22Rv1 (cell line): ENCODE results near the gene XPNPEP3.
"Not testable (repeated sequence)": the region's sequence is repeated elsewhere in the genome, so short reads cannot be mapped to it uniquely, and the experiment has no call there.

Experiments used
- H3K27ac ChIP-seq: fragments of 450-650 bp; 2 replicates; pipeline ENCODE4 v1.5.1; 2017
- ZFX ChIP-seq: fragments of 450-650 bp; IDR thresholded peaks from 2 replicates; pipeline ENCODE4 v1.6.1; 2017; ENCODE audit warnings: antibody characterized with exemption, borderline replicate concordance
- TF ChIP-seq, protein P1 (sequence below): fragments of 450-650 bp; IDR thresholded peaks from 2 replicates; pipeline ENCODE4 v1.5.1; 2017; ENCODE audit warnings: mild to moderate bottlenecking

The XPNPEP3 gene

DNA sequence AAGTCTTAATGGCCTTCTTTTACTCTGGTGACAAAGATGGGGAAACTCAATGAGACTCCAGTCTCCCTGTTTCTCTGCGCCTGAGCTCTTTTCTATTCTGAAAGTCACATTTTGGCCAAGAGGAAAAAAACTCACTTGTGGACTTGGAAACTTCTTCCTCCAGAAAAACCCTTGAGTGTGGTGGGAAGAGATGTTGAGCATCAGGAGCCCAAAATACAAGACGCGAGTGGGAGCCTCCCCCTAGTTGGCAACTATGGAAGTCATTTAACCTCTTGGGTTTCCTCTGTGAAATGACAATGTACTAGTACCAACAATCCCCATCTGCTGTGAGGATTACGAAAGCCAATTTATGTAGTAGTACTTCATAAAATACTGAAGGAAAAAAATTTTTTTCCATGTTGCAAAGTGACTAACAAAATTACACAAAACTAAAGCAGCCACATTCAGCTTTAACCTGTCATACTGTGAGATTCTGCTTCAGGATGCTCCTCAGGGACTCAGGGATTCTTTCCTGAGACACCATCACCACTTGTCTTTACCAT lies 37.3 kb upstream of the XPNPEP3 start:
- TF ChIP-seq, protein P1, sequence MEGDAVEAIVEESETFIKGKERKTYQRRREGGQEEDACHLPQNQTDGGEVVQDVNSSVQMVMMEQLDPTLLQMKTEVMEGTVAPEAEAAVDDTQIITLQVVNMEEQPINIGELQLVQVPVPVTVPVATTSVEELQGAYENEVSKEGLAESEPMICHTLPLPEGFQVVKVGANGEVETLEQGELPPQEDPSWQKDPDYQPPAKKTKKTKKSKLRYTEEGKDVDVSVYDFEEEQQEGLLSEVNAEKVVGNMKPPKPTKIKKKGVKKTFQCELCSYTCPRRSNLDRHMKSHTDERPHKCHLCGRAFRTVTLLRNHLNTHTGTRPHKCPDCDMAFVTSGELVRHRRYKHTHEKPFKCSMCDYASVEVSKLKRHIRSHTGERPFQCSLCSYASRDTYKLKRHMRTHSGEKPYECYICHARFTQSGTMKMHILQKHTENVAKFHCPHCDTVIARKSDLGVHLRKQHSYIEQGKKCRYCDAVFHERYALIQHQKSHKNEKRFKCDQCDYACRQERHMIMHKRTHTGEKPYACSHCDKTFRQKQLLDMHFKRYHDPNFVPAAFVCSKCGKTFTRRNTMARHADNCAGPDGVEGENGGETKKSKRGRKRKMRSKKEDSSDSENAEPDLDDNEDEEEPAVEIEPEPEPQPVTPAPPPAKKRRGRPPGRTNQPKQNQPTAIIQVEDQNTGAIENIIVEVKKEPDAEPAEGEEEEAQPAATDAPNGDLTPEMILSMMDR: no peak
- no peak for TF ChIP-seq ZFX
- H3K27ac ChIP-seq: peak overlapping the region; percentile 71

GRCh38 chr22:40823426-40823825 lies 33.5 kb upstream of the XPNPEP3 start:
- H3K27ac ChIP-seq: no peak overlapping the region

DNA sequence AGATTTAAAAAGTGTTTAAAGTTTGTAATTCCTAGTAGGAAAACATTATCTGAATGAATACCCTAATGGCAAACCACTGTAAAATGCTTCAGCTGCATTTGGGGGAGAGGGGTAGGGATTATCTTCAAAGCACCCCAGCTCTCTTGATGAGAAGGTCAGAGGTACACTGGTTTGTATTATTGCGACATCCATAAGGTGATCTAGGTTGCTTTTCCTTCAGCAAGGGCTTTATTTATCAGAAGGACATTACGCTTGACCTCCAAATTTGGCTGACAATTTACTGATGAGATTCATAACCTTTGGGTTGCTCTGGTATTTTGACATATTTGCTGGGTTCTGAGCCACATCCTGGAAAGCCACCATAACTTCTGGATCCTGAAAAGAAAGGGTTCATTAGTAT lies 30.7 kb upstream of the XPNPEP3 start:
- H3K27ac ChIP-seq: not testable (repeated sequence)

More at GRCh38 chr22:40823426-40823825, 33.5 kb upstream of the XPNPEP3 start:
- TF ChIP-seq, protein P1: no peak
- no peak for TF ChIP-seq ZFX

GRCh38 chr22:40826984-40827741 lies 29.8 kb upstream of the XPNPEP3 start:
- no peak overlapping the region for H3K27ac ChIP-seq
- TF ChIP-seq, protein P1: no peak
- TF ChIP-seq ZFX: no peak

GRCh38 chr22:40829131-40829530 lies 27.8 kb upstream of the XPNPEP3 start:
- no peak for TF ChIP-seq ZFX
- TF ChIP-seq, protein P1: no peak

DNA sequence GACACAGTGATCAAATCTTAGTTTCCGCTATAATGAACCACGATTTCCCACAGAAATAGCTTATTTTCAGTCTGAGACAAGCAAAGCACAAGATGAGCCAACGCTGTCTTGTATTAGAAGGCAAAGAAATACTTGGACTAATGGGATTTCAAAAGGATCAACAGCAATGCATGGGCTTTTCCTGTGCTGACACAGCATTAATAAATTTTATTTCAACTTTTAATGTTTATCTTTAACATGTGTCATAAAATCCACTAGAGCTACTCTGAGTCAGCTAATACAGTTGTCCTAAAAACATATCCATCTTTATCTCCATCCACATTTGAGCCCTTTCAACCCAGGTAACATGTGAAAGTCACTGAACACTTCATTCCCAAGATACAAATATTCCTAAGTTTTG lies 22.3 kb upstream of the XPNPEP3 start:
- no peak overlapping the region for H3K27ac ChIP-seq
- TF ChIP-seq, protein P1: no peak
- no peak for TF ChIP-seq ZFX

More at GRCh38 chr22:40829131-40829530, 27.8 kb upstream of the XPNPEP3 start:
- H3K27ac ChIP-seq: no peak overlapping the region

- H3K27ac ChIP-seq: no peak overlapping the region
- TF ChIP-seq, protein P1: no peak
- no peak for TF ChIP-seq ZFX
Measured at GRCh38 chr22:40838486-40838885, 18.5 kb upstream of the XPNPEP3 start.

GRCh38 chr22:40844951-40845350 lies 12.0 kb upstream of the XPNPEP3 start:
- no peak overlapping the region for H3K27ac ChIP-seq
- TF ChIP-seq, protein P1: no peak
- no peak for TF ChIP-seq ZFX

GRCh38 chr22:40845816-40846215 lies 11.1 kb upstream of the XPNPEP3 start:
- H3K27ac ChIP-seq: not testable (repeated sequence)
